ENCODE results near the gene SPON1.

GRCh38 chr11:13917904-13918303, 44.6 kb upstream of the SPON1 start:
- TF ChIP-seq TCF12 (IDR thresholded peaks at IDR 0.05; ENCODE audit: low read depth, low read length), result no peak
- no peak for TF ChIP-seq RFX5 (IDR thresholded peaks at IDR 0.05; ENCODE audit: borderline replicate concordance, low read depth, low read length)
- no peak for TF ChIP-seq PHF8 (conservative IDR thresholded peaks at IDR 0.05; ENCODE audit: low read depth, low read length)
- TF ChIP-seq RAD21 (IDR thresholded peaks at IDR 0.05 in 1 of 2, conservative IDR thresholded peaks at IDR 0.05 in 1 of 2; ENCODE audit: low read depth in 2 of 2, low read length in 2 of 2), result no peak
